Type B pancreatic cell (in vitro differentiated cells): ENCODE measurements around the gene CHD2. TPM values are rescaled to one million over a fixed set of nuclear protein-coding genes. Genes with fewer than 3 reads are reported as not detected.

Experiments
- DNase-seq: peaks from one replicate; pipeline ENCODE4 v3.0.0; 2021; ENCODE audit warnings: mixed read lengths; ENCODE audit not compliant: unreplicated experiment; ENCODE audit errors: extremely low spot score
- H3K27ac Mint-ChIP-seq: 2 replicates; pipeline ENCODE4 v1.8.0; 2021; ENCODE audit warnings: mild to moderate bottlenecking, mixed read lengths
- H3K27me3 Mint-ChIP-seq: 2 replicates; pipeline ENCODE4 v1.8.0; 2021; ENCODE audit warnings: mixed read lengths
- H3K36me3 Mint-ChIP-seq: 2 replicates; pipeline ENCODE4 v1.8.0; 2021; ENCODE audit warnings: mixed read lengths
- H3K4me1 Mint-ChIP-seq: one replicate; pipeline ENCODE4 v1.8.0; 2021; ENCODE audit warnings: mixed read lengths; ENCODE audit not compliant: unreplicated experiment
- H3K4me3 Mint-ChIP-seq: 2 replicates; pipeline ENCODE4 v1.8.0; 2021; ENCODE audit warnings: mild to moderate bottlenecking, mixed read lengths
- H3K9me3 Mint-ChIP-seq: 2 replicates; pipeline ENCODE4 v1.8.0; 2021; ENCODE audit warnings: mixed read lengths
- total RNA-seq: library from RNA; stranded (reverse); gene quantifications from 2 replicates; pipeline ENCODE4 v1.2.1, GENCODE V29; 2021; ENCODE audit warnings: low replicate concordance
- TF ChIP-seq, protein P1 (sequence below): fragments of 200-600 bp; sonication (generic); conservative IDR thresholded peaks from 2 replicates; pipeline ENCODE4 v1.5.0; 2021; ENCODE audit warnings: antibody characterized with exemption, mild to moderate bottlenecking

CHD2 gene
- total RNA-seq, 1 donor from 2014 or later, result 135 TPM

DNA sequence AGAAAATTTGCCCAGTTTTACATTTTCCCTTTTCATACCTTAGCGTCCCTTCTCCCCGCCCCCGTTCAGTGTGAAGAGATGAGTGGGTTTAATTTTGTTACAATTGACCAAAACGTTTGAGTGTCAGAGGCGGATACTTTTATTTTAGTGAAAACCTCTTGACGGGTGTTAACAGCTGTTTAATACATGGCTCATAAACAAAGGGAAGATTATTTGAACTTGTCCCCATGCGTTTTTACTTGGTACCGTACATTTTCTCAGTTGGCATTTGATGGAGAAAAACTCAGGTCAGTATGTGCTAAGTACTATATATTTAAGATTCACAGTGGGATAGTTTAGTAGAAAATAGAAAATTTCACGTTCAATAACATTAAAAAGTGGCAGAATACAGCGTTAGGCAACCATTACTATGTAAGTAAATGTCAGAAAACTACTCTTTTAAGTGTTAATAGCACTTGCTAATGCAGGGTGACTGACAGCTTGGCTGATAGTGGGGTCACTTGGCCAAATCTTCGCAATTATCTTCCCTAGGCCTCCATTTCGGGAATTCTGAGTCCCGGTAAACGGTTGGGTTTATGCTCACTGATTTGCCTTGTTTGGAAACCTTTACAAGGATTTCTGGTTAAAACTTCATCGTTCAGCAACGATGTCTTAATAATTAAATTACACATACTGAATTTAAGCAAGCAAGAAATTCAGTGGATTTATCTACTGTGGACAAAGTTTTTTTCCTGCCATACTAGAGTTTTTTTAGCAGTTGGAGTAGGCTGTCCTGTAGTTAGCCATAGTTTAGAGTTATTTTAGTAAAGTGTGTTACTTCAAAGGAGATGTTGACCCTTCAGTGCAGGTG lies 4.8 kb downstream of the CHD2 start:
- Mint-ChIP-seq H3K27ac (peak overlapping the region; percentile 100), H3K4me3 (peak overlapping the region; percentile 97), H3K9me3 (no peaks in the 10 kb centered on the region), H3K4me1 (peaks cover 43% of the 10 kb centered on the region), H3K27me3 (peaks cover 6% of the 10 kb centered on the region), H3K36me3 (peaks cover 40% of the 10 kb centered on the region)
- TF ChIP-seq, protein P1, sequence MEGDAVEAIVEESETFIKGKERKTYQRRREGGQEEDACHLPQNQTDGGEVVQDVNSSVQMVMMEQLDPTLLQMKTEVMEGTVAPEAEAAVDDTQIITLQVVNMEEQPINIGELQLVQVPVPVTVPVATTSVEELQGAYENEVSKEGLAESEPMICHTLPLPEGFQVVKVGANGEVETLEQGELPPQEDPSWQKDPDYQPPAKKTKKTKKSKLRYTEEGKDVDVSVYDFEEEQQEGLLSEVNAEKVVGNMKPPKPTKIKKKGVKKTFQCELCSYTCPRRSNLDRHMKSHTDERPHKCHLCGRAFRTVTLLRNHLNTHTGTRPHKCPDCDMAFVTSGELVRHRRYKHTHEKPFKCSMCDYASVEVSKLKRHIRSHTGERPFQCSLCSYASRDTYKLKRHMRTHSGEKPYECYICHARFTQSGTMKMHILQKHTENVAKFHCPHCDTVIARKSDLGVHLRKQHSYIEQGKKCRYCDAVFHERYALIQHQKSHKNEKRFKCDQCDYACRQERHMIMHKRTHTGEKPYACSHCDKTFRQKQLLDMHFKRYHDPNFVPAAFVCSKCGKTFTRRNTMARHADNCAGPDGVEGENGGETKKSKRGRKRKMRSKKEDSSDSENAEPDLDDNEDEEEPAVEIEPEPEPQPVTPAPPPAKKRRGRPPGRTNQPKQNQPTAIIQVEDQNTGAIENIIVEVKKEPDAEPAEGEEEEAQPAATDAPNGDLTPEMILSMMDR, result no peak
- no peak for DNase-seq

DNA sequence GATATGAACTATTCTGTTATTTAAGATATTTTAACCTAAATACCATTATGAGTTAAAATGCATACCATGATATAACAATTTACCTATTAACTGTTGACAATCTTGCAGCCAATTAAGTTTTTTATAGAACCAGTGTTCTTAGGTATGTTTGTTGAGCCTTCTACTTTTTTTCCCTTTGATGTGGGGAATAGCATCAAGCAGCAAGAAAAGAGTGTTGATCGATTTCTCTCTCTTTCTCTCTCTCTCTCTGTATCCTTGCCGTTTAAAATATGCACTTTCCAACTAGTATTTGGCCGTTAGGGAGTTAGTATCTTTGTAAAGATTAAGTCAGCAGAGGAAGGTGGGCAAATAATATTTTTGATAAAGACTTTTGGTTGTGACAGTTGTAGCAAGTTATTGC lies 5.9 kb downstream of the CHD2 start:
- peaks cover 43% of the 10 kb centered on the region for H3K36me3 Mint-ChIP-seq
- H3K4me3 Mint-ChIP-seq, result peak overlapping the region; percentile 97
- peak overlapping the region; percentile 100 for H3K27ac Mint-ChIP-seq
- H3K9me3 Mint-ChIP-seq, result no peaks in the 10 kb centered on the region
- H3K27me3 Mint-ChIP-seq, result peaks cover 3% of the 10 kb centered on the region
- H3K4me1 Mint-ChIP-seq, result peaks cover 51% of the 10 kb centered on the region
- no peak for DNase-seq
- TF ChIP-seq, protein P1, result no peak

DNA sequence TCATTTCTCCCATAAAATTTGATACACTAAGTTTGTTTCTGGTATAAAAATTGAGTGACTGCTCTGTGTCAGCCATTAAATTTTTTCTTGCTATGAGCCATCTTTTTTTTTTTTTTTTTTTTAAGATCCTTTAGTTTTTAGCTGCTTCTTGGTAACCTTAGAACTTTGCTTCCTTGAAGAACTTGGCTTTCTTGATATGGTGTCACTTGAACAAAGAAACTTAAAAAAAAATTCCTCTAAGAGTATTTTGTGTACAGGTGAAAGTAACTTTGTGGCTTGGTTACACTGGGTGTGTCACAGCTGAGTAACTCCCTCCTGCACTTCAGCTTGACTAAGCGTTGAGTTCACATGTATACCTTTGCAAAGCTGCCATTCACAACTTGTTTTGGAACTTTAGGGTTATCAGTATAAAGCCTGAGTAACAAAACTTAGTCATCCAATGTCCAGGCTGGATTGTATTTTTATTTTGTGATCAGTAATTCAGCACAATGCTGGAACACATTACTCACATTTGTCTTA lies 6.5 kb downstream of the CHD2 start:
- H3K36me3 Mint-ChIP-seq, result peaks cover 45% of the 10 kb centered on the region
- H3K27ac Mint-ChIP-seq, result peak overlapping the region; percentile 100
- TF ChIP-seq, protein P1, result no peak
- H3K27me3 Mint-ChIP-seq, result peaks cover 3% of the 10 kb centered on the region
- peak overlapping the region; percentile 97 for H3K4me3 Mint-ChIP-seq
- H3K4me1 Mint-ChIP-seq, result peaks cover 57% of the 10 kb centered on the region
- no peaks in the 10 kb centered on the region for H3K9me3 Mint-ChIP-seq
- DNase-seq, result no peak

DNA sequence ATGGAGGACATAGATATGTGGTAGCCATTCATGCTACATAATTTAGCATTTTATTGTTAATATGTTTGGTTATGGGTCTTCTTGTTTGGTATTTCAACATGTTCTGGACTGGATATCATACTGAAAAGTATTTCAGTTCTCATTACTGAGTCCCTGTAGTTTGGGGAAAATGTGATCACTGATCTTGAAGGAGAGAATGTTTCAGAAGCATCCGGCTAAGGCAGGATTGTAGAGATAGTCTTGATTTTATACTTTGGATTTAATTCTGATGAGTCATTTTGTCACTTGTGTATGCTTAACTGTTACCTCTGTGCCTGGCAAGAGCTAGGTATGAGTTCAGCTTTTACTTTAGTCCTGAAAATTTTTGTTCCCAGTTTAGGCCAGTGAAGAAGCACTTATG lies 7.1 kb downstream of the CHD2 start:
- TF ChIP-seq, protein P1, result no peak
- Mint-ChIP-seq H3K27ac (peak overlapping the region; percentile 100), H3K4me3 (peak overlapping the region; percentile 97), H3K9me3 (no peaks in the 10 kb centered on the region), H3K36me3 (peaks cover 50% of the 10 kb centered on the region), H3K27me3 (peaks cover 3% of the 10 kb centered on the region), H3K4me1 (peaks cover 60% of the 10 kb centered on the region)
- no peak for DNase-seq

DNA sequence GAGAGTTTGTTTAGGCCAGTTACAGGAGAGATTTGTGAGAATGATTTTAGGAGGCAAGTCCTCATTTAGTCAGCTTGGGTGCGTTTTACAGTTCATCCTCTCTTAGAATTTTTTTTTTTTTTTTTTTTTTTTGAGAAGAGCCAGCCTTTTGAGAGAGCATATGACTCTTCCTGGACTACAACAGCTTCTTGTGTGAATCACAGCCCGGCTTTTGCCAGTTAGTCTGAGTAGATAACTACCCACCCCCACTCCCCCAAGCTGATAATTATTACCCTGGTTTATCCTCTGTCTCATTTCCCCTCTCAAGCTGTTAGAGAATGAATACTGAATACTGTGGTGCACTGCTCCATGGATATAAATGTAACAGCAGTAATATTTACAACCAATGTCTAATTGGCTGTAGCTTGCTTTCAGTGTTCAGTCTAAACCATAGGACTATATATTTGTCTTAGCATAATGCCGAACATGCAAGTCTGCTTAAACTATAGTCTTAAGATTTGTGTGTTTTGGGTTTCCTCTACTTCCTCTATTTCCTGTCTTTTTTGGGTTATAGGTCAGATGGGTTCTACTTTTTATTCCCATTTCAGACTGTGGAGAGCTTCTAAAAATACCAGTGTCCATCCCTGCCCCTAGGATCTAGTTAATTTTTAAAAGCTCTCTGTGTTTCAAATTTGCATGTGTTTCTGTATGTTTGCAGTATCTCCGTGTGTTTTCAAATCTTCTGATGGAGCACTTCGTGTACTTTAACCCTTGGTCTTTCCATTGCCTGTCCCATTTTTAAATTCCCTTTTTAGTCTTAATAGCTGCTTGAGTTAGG lies 8.0 kb downstream of the CHD2 start:
- DNase-seq, result no peak
- Mint-ChIP-seq H3K4me1 (peaks cover 64% of the 10 kb centered on the region), H3K4me3 (peak overlapping the region; percentile 58), H3K36me3 (peaks cover 48% of the 10 kb centered on the region), H3K27ac (peak overlapping the region; percentile 100), H3K9me3 (no peaks in the 10 kb centered on the region), H3K27me3 (peaks cover 3% of the 10 kb centered on the region)
- TF ChIP-seq, protein P1, result no peak
